ENCODE data around the gene ZNF334. TPM values are rescaled to one million over a fixed set of nuclear protein-coding genes. Genes with fewer than 3 reads are reported as not detected.

Gene ZNF334
- total RNA-seq, 1 experiment from 2014 or later = 3.8 TPM

- POLR2A ChIA-PET (ENCODE audit: unreplicated experiment) = no interaction called here
- H2AFZ ChIP-seq = no peak overlapping the region
- TF ChIP-seq EZH2 (IDR thresholded peaks at IDR 0.05; ENCODE audit: low read depth) (no peak), CTCF (conservative IDR thresholded peaks at IDR 0.05) (no peak)
These were observed 29.5 kb downstream of the ZNF334 start for GRCh38 chr20:46483879-46484278.

DNA sequence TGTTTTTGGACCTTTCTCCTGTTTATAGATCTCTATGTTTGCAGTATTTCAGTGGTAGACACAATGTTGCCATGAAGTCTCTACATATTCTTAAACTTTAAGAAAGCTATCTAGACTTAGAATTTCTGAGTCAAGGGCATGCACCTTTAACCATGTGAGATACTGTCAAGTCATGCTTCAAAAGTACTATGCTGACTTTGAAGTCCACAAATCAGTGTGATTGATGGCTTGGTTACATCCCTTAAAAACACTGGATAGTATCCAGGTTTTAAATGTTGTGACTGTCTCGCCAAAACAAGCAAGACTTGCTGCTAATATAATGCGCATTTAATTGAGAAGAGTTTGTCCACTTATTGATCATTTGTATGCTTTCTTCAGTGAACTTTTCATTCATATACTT lies 30.5 kb downstream of the ZNF334 start:
- Histone ChIP-seq H3K36me3 (ENCODE audit: low read depth) (no peaks in the 10 kb centered on the region), H3K27ac (no peak overlapping the region), H3K79me2 (ENCODE audit: low read depth) (no peaks in the 10 kb centered on the region), H3K4me3 (no peak overlapping the region), H3F3A (ENCODE audit: insufficient read depth, low read depth) (no peaks in the 10 kb centered on the region), H3K9me3 (ENCODE audit: insufficient read depth, low read depth) (no peaks in the 10 kb centered on the region), H3K27me3 (ENCODE audit: insufficient read depth, low read depth) (peaks cover 76% of the 10 kb centered on the region), H2AFZ (no peak overlapping the region), H3K4me1 (replicated peaks; ENCODE audit: insufficient read depth) (no peaks in the 10 kb centered on the region; the same call in 1 of the 2 replicates), H4K20me1 (ENCODE audit: insufficient read depth) (no peaks in the 10 kb centered on the region; the same call in 1 of the 2 replicates), H3K9me2 (ENCODE audit: insufficient read depth) (no peaks in the 10 kb centered on the region), H3K4me2 (no peak overlapping the region)
- no peak for DNase-seq
- ChIA-PET CTCF (no interaction called here), POLR2A (ENCODE audit: unreplicated experiment) (no interaction called here)
- TF ChIP-seq EZH2 (IDR thresholded peaks at IDR 0.05; ENCODE audit: low read depth) (no peak), CTCF (conservative IDR thresholded peaks at IDR 0.05) (no peak)
- BruUV-seq (replicated peaks) = no TSS peak
- intact Hi-C loops (cut with micrococcal nuclease; ENCODE audit: unreplicated experiment) = no loop called here

More at GRCh38 chr20:46483879-46484278, 29.5 kb downstream of the ZNF334 start:
- Histone ChIP-seq H3K4me3 (no peak overlapping the region), H3K27me3 (ENCODE audit: insufficient read depth, low read depth) (peaks cover 71% of the 10 kb centered on the region), H3K27ac (no peak overlapping the region), H3K9me2 (ENCODE audit: insufficient read depth) (no peaks in the 10 kb centered on the region), H3F3A (ENCODE audit: insufficient read depth, low read depth) (no peaks in the 10 kb centered on the region), H3K79me2 (ENCODE audit: low read depth) (no peaks in the 10 kb centered on the region), H3K9me3 (ENCODE audit: insufficient read depth, low read depth) (no peaks in the 10 kb centered on the region), H3K4me2 (no peak overlapping the region), H3K36me3 (ENCODE audit: low read depth) (no peaks in the 10 kb centered on the region), H3K4me1 (replicated peaks; ENCODE audit: insufficient read depth) (no peaks in the 10 kb centered on the region; the same call in 1 of the 2 replicates), H4K20me1 (ENCODE audit: insufficient read depth) (no peaks in the 10 kb centered on the region; the same call in 1 of the 2 replicates)
- intact Hi-C loops (cut with micrococcal nuclease; ENCODE audit: unreplicated experiment) = no loop called here
- no peak for DNase-seq
- CTCF ChIA-PET = interaction anchor here (0.5 kb wide), 1 partner anchor 463 kb away, joined by 3 read pairs; no protein-coding TSS in a partner anchor
- BruUV-seq (replicated peaks) = no TSS peak

- intact Hi-C loops (cut with micrococcal nuclease; ENCODE audit: unreplicated experiment) = no loop called here
- no peak for DNase-seq
- H3K4me1 ChIP-seq (replicated peaks; ENCODE audit: insufficient read depth) = no peaks in the 10 kb centered on the region
- TF ChIP-seq CTCF (conservative IDR thresholded peaks at IDR 0.05) = no peak
- TF ChIP-seq EZH2 (IDR thresholded peaks at IDR 0.05; ENCODE audit: low read depth) = no peak
- peaks cover 87% of the 10 kb centered on the region for H3K27me3 ChIP-seq (ENCODE audit: insufficient read depth, low read depth)
- no peaks in the 10 kb centered on the region for H3K9me2 ChIP-seq (ENCODE audit: insufficient read depth)
- no peaks in the 10 kb centered on the region for H3K36me3 ChIP-seq (ENCODE audit: low read depth)
- no peak overlapping the region for H3K4me3 ChIP-seq
- H3K9me3 ChIP-seq (ENCODE audit: insufficient read depth, low read depth) = no peaks in the 10 kb centered on the region
- H3F3A ChIP-seq (ENCODE audit: insufficient read depth, low read depth) = no peaks in the 10 kb centered on the region
- H3K79me2 ChIP-seq (ENCODE audit: low read depth) = no peaks in the 10 kb centered on the region
- ChIA-PET CTCF (interaction anchor here (0.6 kb wide), 1 partner anchor 382 kb away, joined by 3 read pairs; no protein-coding TSS in a partner anchor), POLR2A (ENCODE audit: unreplicated experiment) (no interaction called here)
- no peak overlapping the region for H3K27ac ChIP-seq
- BruUV-seq (replicated peaks) = no TSS peak
- no peak overlapping the region for H3K4me2 ChIP-seq
- no peak overlapping the region for H2AFZ ChIP-seq
- H4K20me1 ChIP-seq (ENCODE audit: insufficient read depth) = no peaks in the 10 kb centered on the region
These were observed 35.7 kb downstream of the ZNF334 start for GRCh38 chr20:46477640-46478039.

Measured in PC-9 (cell line).